Measurements from ENCODE around the gene ATOH8.

Gene ATOH8

DNA sequence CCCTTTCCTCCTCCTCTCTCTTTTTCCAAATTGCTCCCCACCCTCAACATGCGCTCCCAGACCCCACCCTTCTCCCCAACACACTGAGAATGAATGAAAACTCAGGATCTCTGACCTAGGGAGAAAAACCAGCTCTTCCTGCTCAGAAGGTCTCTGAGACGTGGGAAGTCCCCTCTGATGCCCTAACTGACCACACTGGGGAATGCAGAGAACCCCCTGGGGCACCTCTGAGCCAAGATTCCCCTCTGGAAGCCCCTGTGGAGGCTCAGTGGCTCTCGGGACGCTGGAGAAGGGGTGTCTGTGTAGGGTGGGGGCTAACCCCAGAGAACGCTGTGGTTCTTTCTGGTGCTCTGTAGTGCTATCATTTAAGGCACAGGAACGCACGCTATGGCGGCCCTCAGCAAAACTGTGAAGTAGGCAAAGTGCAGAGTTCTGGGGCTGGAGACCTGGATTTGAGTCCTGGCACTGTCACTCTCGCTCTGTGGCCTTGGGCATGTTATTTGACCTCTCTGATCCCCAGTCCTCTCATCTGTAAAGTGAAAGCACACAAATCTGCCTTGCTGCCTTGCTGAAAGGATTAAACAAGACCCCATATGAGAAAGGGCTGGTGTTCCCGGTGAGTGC is 17.1 kb downstream of the ATOH8 start:
- DNase-seq (ENCODE audit: low read depth) = no peak

DNA sequence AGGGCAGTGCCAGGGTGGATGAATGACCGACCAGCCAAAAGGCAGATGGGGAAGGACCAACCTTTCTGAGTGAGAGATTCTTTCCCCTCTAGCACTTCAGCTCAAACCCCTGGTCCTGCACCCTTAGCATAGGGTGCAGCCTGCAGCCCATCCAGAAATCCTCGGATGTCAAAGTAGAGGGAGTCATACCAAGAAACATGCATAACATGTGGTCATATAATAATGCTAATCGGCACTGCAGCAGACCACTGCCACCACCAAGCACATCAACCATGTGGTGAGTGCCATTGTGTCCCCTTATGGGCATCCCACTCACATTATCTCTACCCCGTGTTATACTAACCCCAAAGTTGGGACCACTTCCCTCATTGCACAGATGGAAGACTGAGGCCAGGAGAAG is 17.7 kb downstream of the ATOH8 start:
- no peak for DNase-seq (ENCODE audit: low read depth)

DNA sequence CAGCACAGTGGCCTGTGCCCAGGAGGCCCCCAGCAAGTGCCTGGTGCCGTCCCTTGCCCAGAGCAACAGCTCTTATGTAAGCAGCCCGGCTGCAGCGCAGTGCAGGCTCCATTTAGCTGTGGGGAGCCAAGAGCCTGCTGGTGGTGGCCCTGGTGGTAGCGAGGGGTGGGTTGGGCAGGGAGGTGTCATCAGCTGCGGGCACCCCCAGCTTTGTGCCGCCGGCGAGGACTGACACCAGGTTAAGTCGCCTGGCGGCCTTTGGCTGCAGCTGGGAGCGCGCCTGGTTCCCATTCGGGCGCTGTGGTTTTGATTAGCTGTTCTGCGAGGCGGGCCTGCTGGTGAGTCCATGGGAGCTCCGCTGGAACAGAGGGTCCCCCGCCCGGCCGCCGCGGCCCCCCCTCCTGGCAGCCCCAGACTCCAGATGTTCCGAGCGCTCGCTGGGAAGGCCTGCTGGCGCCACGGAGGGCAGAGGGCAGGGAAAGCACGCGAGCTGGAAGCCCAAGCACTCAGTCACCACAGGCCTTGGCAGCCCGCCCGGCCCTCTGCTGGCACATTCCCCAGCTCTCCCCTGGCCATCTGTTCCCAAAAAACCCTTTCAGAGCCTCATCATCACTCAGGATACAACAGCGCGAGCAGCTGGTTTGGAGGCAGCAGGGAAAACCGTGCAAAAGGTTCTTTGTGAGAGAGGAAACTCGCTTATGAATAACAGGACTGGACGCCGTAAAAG is 18.4 kb downstream of the ATOH8 start:
- no peak for DNase-seq (ENCODE audit: low read depth)

DNA sequence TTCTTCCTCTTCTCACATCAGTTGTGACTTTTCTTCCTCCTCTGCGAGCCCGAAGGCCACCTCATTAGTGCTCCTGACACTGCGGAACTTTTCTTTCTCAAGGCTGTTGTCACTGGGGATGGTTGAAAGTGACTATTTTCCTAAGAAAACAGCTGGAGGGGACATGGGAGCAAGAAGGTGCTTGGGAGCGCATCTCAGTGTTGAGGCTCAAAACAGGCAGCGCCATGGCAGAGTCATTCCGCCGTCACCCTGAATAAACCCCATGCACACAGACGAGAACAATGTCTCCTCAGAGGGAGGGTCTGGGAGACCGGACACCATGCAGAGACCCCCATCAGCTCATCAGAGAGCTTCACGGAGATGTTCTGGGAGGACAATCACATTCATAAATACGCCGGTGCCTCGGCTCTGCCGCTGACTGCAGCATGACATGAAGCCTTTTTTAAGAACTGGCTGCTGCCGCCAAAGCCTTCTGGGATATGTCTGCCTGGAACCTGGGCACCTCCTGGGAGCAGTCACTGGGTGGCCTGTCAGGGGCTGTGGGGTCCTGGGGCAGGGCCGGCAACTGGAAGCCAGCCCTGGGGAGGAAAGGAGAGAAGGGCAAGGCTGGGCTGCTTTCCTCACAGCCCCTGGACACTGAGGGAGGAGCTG is 19.2 kb downstream of the ATOH8 start:
- DNase-seq (ENCODE audit: low read depth) = no peak

DNA sequence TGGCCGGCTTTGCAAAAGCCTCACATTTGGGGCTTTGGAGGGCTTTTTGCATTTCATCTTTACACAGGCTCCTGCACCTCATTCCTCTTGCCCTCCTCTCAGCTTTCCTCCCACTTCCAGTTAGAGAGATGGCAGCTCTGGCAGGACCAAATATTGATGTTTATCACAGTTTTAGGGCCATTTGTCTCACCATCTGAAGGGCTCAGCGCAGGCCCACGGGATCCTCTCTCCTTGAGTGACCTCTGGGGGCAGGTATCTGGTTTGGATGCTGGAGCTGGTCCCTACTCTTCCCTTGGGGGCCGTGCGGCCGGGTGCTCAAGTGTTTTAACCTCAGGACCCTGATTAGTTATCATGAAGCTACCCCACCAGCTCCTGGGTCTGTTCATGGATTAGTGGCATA is 19.9 kb downstream of the ATOH8 start:
- no peak for DNase-seq (ENCODE audit: low read depth)

DNA sequence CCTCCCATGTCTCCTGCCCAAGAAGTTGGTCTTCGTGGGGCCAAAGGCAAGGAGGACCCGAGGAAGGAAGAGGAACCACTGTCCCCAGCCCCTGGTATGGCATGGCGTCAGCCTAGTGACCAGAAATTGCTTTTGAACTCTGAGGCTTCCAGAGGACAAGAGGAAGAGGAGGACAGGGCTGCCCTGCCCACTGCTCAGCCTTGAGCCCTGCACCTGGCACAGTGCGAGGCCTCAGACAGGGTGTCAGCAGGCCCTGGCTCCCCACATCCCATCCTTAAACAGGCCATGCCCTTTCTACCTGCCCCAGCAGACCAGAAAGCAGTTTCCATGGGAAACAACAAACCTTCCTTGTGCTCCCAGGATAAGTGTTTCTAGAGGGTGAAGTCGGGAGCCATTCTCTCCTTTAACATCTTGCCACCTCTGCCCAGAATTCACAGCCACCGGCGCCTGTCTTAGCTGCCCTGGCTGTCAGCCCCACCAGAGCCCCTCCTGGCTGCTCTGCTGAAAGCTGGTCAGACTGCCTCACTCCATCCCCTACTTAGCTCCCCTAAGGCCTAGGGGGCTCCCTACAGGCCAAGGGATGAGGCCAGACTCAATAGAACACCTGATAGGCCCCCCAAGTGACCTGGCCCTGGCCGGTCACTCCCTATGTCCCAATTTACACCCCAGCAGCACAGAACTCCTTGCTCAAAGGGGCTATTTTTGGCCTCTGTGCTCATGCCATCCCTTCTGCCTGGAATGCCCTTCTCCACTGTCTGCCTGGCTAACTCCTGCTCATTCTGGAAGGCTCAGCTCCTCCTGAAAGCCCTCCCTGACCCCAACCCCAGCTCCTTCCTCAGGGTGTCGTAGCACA is 20.6 kb downstream of the ATOH8 start:
- no peak for DNase-seq (ENCODE audit: low read depth)

DNA sequence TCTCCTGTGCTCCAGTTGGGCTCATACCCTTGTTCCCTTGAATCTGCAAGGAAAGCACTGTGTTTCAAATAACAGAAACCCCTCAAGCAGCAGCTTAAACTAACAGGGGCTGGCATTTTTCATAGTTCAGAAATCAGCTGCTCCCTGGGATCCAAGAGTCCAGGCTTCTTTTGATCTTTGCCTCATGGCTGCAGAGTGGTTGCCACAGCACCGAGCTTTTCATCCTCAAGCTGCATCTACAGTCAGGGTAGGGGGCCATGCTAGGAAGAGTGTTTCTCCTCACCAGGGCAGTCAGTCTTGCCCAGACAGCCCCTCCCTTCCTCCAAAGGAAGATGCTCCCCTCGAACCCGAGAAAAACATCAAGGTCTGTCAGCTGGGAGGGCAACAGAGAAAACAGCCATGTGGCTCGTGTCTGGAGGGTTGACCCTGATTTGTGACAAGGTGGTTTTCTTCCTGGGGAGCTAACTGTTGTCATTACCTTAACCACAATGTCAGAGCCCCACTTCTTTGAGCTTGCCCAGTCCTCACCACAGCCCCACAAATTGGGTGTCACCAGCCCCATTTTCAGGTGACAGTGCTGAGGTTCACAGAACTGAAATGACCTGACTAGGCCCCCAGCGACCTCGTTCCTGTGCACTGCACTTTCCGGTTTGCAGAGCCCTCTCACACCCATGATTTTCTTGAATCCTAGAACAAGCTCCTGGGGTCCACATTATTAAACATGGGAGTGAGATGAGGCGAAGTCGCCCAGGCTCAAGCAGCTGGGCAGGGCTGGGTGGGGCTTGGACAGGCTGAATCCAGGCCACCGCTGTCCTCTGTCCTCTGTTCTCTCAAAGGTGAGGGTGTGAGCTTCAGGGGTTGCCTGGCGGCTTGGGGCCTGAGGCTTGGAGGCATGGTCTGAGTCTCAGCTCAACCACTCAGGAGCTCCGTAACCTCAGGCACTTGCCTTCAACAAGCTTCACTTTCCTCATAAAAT is 21.9 kb downstream of the ATOH8 start:
- no peak for DNase-seq (ENCODE audit: low read depth)

DNA sequence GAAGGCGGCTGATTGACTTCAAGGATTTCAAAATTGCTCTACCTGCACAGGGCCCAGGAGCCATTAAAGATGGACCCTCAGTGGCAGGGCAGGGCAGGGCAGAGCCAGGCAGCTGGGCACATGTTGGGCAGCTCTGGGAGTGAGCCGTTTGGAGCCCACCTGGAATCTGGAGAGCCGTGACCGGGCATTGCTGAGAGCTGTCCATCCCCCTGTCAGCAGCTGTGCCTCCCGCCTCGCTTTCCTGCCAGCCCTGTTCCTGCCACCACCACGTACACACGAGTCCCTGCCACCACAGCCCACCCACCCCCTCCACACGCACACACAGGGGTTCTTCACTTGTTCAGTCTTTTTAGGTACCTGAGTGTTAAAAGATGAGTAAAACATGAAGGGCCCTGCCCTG is 22.9 kb downstream of the ATOH8 start:
- DNase-seq (ENCODE audit: low read depth) = no peak

DNA sequence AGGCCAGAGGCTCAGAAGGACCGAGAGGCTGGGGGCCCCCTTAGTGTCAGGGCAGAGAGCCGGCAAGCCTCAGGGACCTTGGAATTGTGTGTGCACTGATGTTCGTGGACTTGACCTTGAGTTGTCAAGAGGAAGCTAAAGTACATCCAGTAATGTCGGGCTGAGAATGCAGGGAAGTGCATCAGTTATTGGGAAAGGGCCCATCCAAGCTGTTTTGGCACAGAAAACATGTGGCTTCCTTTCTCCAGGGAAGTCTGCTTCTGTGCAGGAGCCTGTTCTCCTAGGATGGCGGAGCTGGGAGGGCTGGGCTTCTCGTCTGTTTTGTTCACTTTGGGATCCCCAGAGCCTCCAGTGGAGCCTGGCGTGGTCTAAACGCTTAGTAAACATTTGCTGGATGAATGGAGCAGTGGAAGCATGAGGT is 23.7 kb downstream of the ATOH8 start:
- no peak for DNase-seq (ENCODE audit: low read depth)

DNA sequence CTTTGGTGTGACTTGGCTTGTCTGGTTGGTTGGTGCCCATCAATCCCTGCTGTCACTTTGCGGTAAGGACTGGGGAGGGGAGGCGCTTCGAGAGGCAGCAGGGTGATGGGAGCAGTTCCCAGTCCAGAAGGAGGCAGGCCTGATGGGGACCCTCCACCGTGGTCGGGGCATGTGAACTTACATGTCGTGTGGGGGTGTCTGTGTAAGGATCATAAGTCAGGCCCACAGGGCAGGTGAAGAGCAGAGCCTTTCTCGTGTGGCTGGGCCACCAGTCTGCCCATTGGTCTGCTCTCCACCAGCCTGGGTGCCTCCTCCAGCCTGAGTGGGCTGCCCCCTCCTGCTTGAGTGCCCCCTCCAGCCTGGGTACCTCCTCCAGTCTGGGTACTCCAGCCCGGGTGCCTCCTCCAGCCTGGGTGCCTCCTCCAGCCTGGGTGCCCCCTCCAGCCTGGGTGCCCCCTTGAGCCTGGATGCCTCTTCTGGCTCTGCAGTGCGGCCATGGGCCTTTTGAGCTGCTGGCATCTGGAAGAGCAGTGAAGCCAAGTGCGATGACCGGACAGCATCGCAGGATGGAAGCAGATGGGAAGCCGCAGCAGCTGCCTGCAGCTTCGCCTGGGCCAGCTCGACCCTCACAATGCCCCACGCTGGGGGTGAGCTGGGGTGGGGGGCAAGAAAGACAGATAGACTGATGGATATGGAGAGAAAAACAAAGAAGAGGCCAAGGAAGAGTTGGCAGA is 25.0 kb downstream of the ATOH8 start:
- DNase-seq (ENCODE audit: low read depth) = no peak

DNA sequence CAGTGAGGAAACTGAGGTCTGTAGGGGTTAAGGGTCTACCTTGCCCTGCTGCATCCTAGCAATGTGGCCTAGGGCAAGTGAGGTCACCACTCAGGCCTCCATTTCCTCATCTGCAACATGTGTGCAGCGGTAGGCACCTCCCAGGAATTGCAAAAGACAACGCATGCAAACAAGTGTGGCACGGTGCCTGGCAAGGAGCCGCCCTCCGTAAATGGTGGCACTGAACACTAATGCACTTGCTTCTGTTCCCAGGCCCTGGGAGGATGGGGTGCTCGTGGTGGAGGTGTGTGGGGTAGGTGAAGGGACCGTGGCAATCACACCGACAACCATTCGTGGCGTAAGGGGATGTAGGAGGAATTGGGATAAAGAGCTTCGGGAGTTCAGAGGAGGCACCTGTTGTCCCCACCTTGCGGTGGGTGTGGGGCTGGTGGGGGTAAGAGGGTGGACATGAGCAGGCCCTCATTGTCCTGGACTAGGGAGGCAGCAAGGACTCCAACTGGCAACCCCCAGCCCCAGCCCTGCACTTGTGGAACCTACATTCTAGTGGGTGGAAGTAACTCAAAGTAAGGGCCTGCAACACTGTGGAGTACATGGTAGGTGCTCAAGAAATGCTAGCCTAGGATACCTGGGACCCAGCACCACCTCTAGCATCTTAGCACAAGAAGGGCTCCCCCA is 26.0 kb downstream of the ATOH8 start:
- DNase-seq (ENCODE audit: low read depth) = no peak

DNA sequence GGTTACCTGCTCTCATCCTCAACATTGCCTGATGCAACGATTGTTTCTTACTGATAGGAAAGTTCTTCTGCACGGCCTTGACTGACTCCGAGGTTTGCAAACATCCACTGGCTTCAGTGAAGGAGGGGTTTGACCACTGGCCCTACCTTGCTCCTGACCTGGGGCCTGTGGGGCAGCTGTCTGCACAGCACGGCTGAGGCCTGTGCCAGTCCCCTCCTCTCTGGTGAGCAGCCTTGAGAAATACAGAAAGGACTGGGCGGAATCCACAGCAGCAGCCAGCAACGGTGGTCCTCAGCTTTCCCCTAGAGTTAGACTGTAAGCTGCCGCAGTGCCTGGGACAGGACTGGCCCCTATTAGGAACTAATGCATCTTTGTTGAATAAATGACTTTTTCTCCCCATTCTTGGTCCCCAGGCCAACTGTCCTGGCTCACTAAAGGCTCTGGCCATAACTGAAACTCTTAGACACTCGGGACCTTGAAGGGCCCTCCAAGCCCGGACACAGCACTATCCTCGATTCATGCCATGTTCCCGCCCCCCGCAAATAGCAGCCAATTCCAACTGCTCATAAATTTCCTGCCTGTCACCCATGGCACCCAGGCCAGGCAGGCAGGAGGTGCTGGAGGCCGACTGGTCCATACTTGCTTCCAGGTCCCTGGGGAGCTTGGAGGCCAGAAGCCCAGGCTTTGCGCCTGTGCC is 26.7 kb downstream of the ATOH8 start:
- DNase-seq (ENCODE audit: low read depth) = no peak

DNA sequence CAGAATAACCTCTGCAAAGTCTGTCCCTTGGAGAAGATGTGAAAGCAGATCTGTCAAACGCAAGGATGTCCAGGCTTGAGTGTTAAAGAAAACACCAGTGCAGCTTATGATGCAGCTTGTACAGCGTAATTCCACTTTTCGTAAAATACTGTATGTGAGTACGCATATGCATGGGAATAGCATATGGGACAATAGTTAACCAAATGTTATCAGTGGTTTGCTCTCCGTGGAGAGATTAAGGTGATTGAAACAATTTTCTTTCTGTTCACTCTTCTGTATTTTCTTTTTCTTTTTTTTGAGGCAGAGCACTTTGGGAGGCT is 27.2 kb downstream of the ATOH8 start:
- no peak for DNase-seq (ENCODE audit: low read depth)

DNA sequence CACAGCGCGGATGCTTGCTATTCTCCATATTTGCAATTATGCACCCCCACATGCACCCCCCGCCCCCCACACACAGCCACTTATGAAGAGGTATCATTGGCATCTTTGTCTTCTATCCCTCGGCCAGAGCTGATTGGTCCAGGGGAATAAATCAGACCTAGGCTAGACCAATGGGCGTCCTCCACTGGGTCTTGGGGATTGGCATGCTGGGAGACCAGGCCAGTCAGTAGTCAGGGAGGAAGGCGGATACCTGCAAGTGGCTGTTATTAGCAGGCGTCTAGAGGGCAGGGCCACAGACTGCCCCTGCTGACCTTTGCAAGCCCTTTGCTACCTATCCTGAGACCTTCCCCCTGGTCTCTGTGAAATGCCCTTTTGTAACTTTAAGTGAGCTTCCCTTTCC is 30.0 kb downstream of the ATOH8 start:
- no peak for DNase-seq (ENCODE audit: low read depth)

DNA sequence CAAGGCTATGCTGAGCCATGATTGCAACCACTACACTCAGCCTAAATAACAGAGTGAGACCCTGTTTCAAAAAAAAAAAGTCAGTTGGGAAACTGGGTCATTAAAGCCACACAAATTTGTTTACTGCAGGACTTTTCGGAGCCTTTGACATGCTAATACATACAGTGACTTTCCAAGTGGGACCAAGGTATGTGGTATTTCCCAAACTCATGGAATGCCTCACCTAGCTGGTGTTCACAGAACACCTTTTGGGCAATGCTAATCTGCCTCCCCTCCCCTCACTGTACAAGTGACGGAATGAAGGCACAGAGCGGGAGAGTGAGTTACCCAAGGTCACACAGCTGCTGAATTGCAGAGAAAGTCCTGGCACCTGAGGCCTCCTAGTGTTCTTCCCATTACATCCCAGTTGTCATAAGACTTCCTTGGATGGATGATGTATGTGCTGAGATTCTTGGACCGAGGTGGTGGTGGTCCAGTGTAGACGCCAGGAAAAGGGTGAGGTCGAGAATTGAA is 30.7 kb downstream of the ATOH8 start:
- DNase-seq (ENCODE audit: low read depth) = no peak

DNA sequence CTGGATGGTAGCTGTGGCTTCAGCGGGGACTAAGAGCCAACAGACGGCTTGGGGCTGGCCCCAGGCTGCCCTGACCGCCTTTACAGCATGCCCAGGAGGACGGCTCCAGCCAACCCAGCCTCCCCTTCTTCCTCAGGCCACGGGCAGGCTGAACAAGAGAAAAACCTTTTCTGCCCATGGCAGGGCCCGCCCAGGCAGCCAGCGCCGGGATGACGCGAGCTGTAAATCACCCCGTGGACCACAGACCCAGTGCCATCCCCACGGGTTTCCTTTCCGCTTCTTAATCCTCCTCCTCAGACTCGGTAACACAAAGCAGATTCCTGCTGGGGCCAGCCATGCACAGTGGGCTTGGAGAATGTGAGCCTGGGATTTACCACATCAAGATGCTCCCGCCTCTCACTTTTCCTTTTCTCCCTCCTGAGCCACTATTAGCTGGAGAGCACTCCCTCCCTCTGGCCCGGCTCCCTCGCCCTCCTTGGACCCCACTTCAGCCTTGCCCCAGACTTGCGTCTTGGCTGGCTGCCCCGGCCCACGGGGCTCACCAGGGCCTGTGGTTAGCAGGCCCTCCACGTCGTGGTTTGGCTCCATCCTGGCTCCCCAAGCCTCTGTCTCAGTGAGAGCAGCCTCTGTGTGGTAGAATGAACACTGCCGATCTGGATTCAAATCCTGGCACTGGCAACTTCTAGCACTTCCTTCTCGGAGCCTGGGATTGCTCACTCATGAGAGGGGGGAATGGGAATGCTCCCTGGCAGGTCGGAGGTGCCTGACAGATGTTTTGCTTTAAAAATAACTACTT is 31.4 kb downstream of the ATOH8 start:
- DNase-seq (ENCODE audit: low read depth) = no peak

DNA sequence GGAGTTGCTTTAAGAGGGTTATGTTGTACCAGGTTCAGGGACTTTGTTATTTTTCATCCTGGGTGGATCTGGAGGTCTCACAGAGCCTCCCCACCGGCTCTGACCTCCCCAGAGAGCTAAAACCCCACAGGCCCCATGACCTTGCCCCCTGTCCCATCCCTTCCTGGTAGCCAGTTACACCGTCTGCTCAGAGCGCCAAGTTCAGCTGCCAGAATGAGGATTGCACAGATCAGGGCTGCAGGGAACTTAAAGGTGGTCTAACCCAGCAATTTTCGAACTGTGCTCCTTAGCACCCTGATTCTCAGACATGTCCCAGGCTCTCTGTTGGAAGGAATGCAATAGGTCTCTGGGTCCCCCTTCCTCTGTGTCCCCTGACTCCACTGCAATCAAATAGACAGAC is 32.1 kb downstream of the ATOH8 start:
- DNase-seq (ENCODE audit: low read depth) = no peak

DNA sequence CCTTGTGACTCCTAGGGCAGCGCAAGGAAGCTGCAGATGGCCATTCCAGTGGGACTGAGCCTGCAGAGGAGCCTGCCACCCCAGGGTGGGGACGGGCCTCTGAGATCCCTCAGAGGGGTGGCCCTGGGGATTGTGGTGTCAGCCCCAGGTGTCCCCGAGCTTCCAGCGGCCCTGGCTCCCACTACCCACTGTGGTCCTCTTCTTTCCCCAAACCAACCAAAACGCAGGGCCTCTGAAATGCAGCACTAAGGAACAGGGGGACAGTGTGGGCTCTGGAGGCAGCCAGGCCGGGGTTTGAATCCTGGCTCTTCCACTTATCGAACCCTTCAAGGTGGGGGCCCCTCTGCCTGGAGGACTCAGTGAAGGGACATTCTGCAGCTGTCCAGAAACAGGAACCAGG is 32.7 kb downstream of the ATOH8 start:
- DNase-seq (ENCODE audit: low read depth) = no peak

DNA sequence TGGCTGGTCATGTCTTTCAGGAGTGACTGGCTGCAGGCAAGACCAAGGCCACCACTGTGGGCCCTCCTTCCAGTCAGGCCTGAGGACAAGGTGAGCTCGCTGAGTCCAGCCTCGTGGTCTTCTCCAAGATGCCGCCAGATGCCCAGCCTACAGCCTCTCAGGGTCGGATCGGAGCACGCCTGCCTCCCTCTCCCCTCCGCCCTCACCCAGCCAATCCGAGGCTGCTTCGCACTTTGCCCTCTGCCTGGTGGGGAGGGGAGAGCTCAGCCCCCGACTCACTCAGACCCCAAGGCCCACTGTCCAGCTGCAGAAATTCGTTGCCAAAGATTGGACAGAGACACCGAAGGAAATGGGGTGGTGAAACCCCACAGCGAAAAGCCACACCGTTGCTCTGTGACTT is 33.1 kb downstream of the ATOH8 start:
- no peak for DNase-seq (ENCODE audit: low read depth)
